Neural progenitor cell (in vitro differentiated cells): ENCODE results near the gene TPM1. TPM values are rescaled to one million over a fixed set of nuclear protein-coding genes. Genes with fewer than 3 reads are reported as not detected.
A peak's percentile ranks its signal among the peaks of the same experiment; 100 is the strongest.

ENCODE experiments used
- DNase-seq: peaks from one replicate; pipeline ENCODE4 v3.0.0-alpha.2; 2016; ENCODE audit warnings: low spot score
- H2AFZ ChIP-seq: fragments of 200-600 bp; sonication (generic); replicated peaks from 2 replicates; pipeline ENCODE4 v1.6.1; 2016; ENCODE audit warnings: antibody characterized with exemption
- H3F3A ChIP-seq: fragments of 200-600 bp; sonication (generic); 2 replicates; pipeline ENCODE4 v1.6.1; 2016; ENCODE audit warnings: antibody characterized with exemption, low read depth
- H3K27ac ChIP-seq: fragments of 200-600 bp; sonication (generic); 2 replicates; pipeline ENCODE4 v1.5.1; 2016; ENCODE audit warnings: mild to moderate bottlenecking
- H3K27me3 ChIP-seq: fragments of 200-600 bp; sonication (generic); 2 replicates; pipeline ENCODE4 v1.6.1; 2016; ENCODE audit warnings: mild to moderate bottlenecking, moderate library complexity
- H3K36me3 ChIP-seq: fragments of 200-600 bp; sonication (generic); 2 replicates; pipeline ENCODE4 v1.5.1; 2016
- H3K4me1 ChIP-seq: fragments of 200-600 bp; sonication (generic); 2 replicates; pipeline ENCODE4 v1.6.1; 2016; ENCODE audit warnings: mixed run types
- H3K4me2 ChIP-seq: fragments of 200-600 bp; sonication (generic); 2 replicates; pipeline ENCODE4 v1.6.1; 2016
- H3K4me3 ChIP-seq: fragments of 200-600 bp; sonication (generic); 2 replicates; pipeline ENCODE4 v1.5.1; 2016
- H3K79me2 ChIP-seq: fragments of 200-600 bp; sonication (generic); 2 replicates; pipeline ENCODE4 v1.6.1; 2016; ENCODE audit warnings: low read depth
- H3K9ac ChIP-seq: fragments of 200-600 bp; sonication (generic); 2 replicates; pipeline ENCODE4 v1.6.1; 2016
- H3K9me3 ChIP-seq: fragments of 200-600 bp; sonication (generic); 2 replicates; pipeline ENCODE4 v1.5.1; 2016; ENCODE audit warnings: low read depth
- H4K20me1 ChIP-seq: fragments of 200-600 bp; sonication (generic); 2 replicates; pipeline ENCODE4 v1.6.1; 2016; ENCODE audit warnings: low read depth
- H3K27ac Mint-ChIP-seq: 3 replicates; pipeline ENCODE4 v1.8.0; 2021; ENCODE audit warnings: mixed read lengths
- H3K27me3 Mint-ChIP-seq: 2 replicates; pipeline ENCODE4 v1.8.0; 2022; ENCODE audit warnings: low read depth, mild to moderate bottlenecking, inconsistent platforms, moderate library complexity, mixed read lengths; ENCODE audit not compliant: insufficient read depth
- H3K36me3 Mint-ChIP-seq: 3 replicates; pipeline ENCODE4 v1.8.0; 2021; ENCODE audit warnings: mixed read lengths
- H3K4me1 Mint-ChIP-seq: 3 replicates; pipeline ENCODE4 v1.8.0; 2021; ENCODE audit warnings: mixed read lengths
- H3K4me3 Mint-ChIP-seq: 3 replicates; pipeline ENCODE4 v1.8.0; 2021; ENCODE audit warnings: mild to moderate bottlenecking, moderate library complexity, mixed read lengths
- H3K9me3 Mint-ChIP-seq: 3 replicates; pipeline ENCODE4 v1.8.0; 2020; ENCODE audit warnings: mixed read lengths
- CTCF ChIP-seq: fragments of 200-600 bp; sonication (generic); IDR thresholded peaks from 2 replicates; pipeline ENCODE4 v1.5.1; 2017; ENCODE audit warnings: antibody characterized with exemption, mild to moderate bottlenecking
- EZH2 ChIP-seq: fragments of 200-600 bp; sonication (generic); IDR thresholded peaks from 2 replicates; pipeline ENCODE4 v1.6.1; 2017; ENCODE audit warnings: antibody characterized with exemption, mild to moderate bottlenecking, moderate library complexity
- EZH2phosphoT487 ChIP-seq: fragments of 200-600 bp; sonication (generic); IDR thresholded peaks from 2 replicates; pipeline ENCODE4 v1.6.1; 2017; ENCODE audit warnings: antibody characterized with exemption
- total RNA-seq: library from RNA; depleted of rRNA; stranded (reverse); fragments of >200 nt; gene quantifications from 2 replicates; pipeline ENCODE4 v1.2.3, GENCODE V29; 2015; ENCODE audit warnings: low replicate concordance

TPM1 gene
- total RNA-seq, 1 donor from 2014 or later: 623 TPM

GRCh38 chr15:62994975-62995681, 47.4 kb upstream of the TPM1 start:
- Mint-ChIP-seq H3K4me3 (no peak overlapping the region), H3K27ac (peak overlapping the region; percentile 58), H3K36me3 (no peaks in the 10 kb centered on the region), H3K9me3 (no peaks in the 10 kb centered on the region), H3K27me3 (peaks cover 9% of the 10 kb centered on the region), H3K4me1 (peaks cover 55% of the 10 kb centered on the region)
- no peak for DNase-seq
- peaks cover 39% of the 10 kb centered on the region for H3F3A ChIP-seq
- no peak overlapping the region for H3K4me2 ChIP-seq
- H3K36me3 ChIP-seq: no peaks in the 10 kb centered on the region
- H3K9me3 ChIP-seq: no peaks in the 10 kb centered on the region
- no peaks in the 10 kb centered on the region for H3K79me2 ChIP-seq
- peaks cover 49% of the 10 kb centered on the region for H3K4me1 ChIP-seq
- H4K20me1 ChIP-seq: peaks cover 9% of the 10 kb centered on the region
- H3K4me3 ChIP-seq: no peak overlapping the region
- no peak overlapping the region for H3K27ac ChIP-seq
- H3K9ac ChIP-seq: no peak overlapping the region
- H3K27me3 ChIP-seq: peaks cover 13% of the 10 kb centered on the region
- TF ChIP-seq EZH2phosphoT487 (no peak), EZH2 (no peak), CTCF (no peak)
- no peak overlapping the region for H2AFZ ChIP-seq

- Histone ChIP-seq H2AFZ (no peak overlapping the region), H3K9ac (no peak overlapping the region), H3K9me3 (no peaks in the 10 kb centered on the region), H3K4me1 (peaks cover 57% of the 10 kb centered on the region), H3K4me2 (no peak overlapping the region), H3K4me3 (no peak overlapping the region), H4K20me1 (peaks cover 5% of the 10 kb centered on the region), H3F3A (peaks cover 41% of the 10 kb centered on the region), H3K36me3 (no peaks in the 10 kb centered on the region), H3K27ac (no peak overlapping the region), H3K79me2 (no peaks in the 10 kb centered on the region), H3K27me3 (peaks cover 4% of the 10 kb centered on the region)
- H3K36me3 Mint-ChIP-seq: no peaks in the 10 kb centered on the region
- H3K27me3 Mint-ChIP-seq: peaks cover 8% of the 10 kb centered on the region
- H3K27ac Mint-ChIP-seq: peak overlapping the region; percentile 57
- no peak for DNase-seq
- TF ChIP-seq EZH2 (no peak), CTCF (no peak), EZH2phosphoT487 (no peak)
- peaks cover 63% of the 10 kb centered on the region for H3K4me1 Mint-ChIP-seq
- H3K4me3 Mint-ChIP-seq: no peak overlapping the region
- H3K9me3 Mint-ChIP-seq: no peaks in the 10 kb centered on the region
These were observed 45.1 kb upstream of the TPM1 start for GRCh38 chr15:62997441-62997840.

- no peaks in the 10 kb centered on the region for H3K79me2 ChIP-seq
- peak overlapping the region; percentile 40 for H2AFZ ChIP-seq
- H3K36me3 Mint-ChIP-seq: no peaks in the 10 kb centered on the region
- DNase-seq: no peak
- TF ChIP-seq EZH2phosphoT487 (no peak), CTCF (no peak), EZH2 (no peak)
- no peaks in the 10 kb centered on the region for H3K9me3 ChIP-seq
- no peak overlapping the region for H3K9ac ChIP-seq
- peaks cover 32% of the 10 kb centered on the region for H3F3A ChIP-seq
- no peak overlapping the region for H3K4me2 ChIP-seq
- H3K4me3 Mint-ChIP-seq: no peak overlapping the region
- no peaks in the 10 kb centered on the region for H3K9me3 Mint-ChIP-seq
- H3K27ac Mint-ChIP-seq: peak overlapping the region; percentile 80
- H4K20me1 ChIP-seq: no peaks in the 10 kb centered on the region
- peaks cover 48% of the 10 kb centered on the region for H3K4me1 ChIP-seq
- H3K4me1 Mint-ChIP-seq: peaks cover 55% of the 10 kb centered on the region
- H3K27me3 Mint-ChIP-seq: peaks cover 10% of the 10 kb centered on the region
- peak overlapping the region; percentile 93 for H3K27ac ChIP-seq
- no peak overlapping the region for H3K4me3 ChIP-seq
- H3K36me3 ChIP-seq: no peaks in the 10 kb centered on the region
- H3K27me3 ChIP-seq: no peaks in the 10 kb centered on the region
These were observed 44.2 kb upstream of the TPM1 start for GRCh38 chr15:62998262-62998890.
